CD4-positive, alpha-beta T cell treated with Interleukin-4 for 4 hours (primary cell): ENCODE results near the gene RAET1E.
A peak's percentile ranks its signal among the peaks of the same experiment; 100 is the strongest.
"Not testable (repeated sequence)": the region's sequence is repeated elsewhere in the genome, so short reads cannot be mapped to it uniquely, and the experiment has no call there.

ENCODE experiments used
- DNase-seq: peaks from one replicate; pipeline ENCODE4 v3.0.0-alpha.2; 2020

Gene RAET1E

GRCh38 chr6:149908480-149908879 is 10.6 kb upstream of the RAET1E start:
- DNase-seq, result not testable (repeated sequence)

DNA sequence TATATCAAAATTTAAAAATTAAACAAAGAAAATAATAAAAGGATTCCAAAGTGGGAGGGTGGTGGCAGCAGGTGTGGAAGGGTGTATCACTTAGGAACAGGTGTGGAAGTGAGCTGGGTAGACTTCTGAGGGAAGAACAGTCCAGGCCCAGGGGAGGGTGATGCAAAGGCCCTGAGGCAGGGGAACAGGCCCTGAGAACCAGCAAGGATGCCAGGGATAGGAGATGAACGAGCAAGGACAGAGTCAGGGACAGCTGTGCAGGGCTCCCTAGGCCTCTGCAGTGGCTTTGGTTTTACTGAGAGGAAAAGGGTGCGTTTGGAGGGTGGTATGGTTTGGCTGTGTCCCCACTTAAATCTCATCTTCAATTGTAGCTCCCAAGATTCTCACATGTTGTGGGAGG is 9.4 kb upstream of the RAET1E start:
- DNase-seq, result no peak

DNA sequence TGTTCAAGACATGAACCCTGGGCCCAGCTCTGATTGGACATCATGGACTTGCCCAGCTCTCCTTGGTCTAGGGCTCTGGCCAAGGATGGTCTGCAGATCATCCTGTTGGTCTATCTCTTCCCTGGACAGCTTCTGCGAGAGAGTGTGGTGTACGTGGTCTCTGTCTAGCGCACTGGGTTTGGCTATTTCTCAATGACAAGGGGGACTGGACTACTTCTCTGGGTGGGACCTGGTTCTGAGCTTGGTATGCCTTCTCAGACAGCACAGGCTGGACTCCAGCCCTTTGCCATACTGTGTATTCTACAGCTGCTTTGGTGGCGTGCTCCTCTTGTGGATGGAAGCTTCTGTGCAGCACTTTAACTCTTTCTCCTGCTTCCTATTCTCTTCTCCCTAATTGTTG is 8.5 kb upstream of the RAET1E start:
- DNase-seq, result no peak

GRCh38 chr6:149905911-149906371 is 8.0 kb upstream of the RAET1E start:
- no peak for DNase-seq

DNA sequence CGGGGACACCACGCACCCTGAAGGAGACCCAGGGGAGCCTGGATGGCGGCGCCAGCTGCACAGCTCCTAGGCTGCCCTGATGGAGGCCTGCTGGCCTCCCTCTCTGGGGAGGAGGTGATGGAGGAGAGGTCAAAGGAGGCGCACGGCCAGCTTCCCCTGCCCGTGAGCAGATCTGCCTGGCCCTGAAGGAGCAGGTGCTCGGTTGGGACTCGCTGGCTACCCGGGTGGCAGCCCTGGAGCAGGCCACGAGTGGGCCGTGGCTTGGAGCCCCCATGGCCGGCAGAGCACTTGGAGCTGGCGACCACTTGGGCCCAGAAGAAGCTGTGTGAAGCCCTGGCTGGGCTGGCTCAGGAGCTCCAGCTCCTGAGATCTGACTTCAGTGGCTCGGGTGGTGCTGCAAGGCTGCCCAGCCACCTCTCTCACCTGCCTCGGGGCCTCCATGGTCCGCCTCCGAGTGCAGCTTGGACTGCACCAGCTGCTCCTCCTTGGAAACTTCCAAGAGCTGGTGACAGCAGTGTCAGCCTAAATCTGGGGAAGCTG is 7.5 kb upstream of the RAET1E start:
- no peak for DNase-seq

GRCh38 chr6:149904661-149905370 is 6.9 kb upstream of the RAET1E start:
- DNase-seq, result no peak

DNA sequence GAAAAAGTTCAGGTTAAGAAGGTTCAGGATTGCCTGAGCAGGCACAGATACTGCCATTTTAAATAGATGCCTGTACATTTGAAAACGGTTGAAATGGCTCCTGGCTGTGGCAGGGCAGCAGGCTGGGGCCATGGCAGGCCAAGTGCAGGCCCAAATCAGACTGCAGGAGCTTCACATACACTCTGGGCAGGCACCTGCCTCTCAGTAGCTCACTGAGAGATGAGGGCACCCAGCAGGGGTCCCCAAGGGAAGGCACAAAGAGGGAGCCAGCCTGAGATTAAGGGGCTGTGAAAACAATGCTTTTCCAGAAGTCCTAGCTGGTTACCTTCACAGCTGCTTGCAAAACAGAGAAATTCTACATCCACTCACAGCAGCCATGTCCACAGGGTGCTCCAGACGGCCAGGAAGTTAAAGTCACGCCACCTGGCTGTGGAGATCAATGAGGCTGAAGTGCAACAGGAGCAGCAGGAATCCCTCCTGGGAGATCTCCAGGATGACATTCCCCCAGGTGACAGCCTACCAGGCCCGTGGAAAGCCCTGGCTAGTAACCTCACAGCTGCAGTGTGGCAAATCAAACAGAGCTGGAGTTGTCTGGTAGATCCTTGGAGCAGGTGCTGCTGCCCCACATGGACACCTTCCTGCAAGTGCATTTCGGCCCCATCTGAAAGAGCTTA is 6.2 kb upstream of the RAET1E start:
- DNase-seq, result no peak

DNA sequence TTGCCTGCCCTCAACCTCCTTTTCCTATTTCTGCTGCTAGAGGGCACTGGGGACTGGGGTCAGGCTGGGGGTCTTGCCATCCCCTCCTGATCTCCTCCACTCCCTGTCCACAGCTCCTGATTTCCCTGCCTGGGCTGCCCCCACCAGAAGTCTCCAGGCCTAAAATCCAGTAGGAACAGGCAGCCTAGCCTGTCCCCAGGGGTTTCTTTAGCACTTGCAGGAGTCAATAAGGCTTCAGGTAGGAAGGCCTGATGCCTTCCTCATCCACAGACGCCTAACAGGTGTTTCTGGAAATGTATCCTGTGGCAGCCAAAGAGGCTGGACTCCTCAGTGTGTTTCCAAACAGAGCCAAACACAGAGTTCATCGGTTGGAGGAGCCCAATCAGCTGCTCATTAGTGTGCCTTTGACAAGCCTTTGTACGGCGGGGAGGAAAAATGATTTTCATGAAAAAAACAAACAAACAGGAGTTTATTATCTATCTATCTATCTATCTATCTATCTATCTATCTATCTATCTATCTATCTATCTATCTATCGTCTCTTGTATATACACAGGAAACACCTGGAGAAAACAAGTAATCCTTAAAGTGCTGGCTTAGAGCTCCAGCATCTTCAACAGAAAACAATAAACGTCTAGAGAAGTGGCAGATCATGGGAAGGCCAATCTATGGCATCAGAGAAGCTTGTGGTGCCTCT is 3.7 kb upstream of the RAET1E start:
- no peak for DNase-seq

DNA sequence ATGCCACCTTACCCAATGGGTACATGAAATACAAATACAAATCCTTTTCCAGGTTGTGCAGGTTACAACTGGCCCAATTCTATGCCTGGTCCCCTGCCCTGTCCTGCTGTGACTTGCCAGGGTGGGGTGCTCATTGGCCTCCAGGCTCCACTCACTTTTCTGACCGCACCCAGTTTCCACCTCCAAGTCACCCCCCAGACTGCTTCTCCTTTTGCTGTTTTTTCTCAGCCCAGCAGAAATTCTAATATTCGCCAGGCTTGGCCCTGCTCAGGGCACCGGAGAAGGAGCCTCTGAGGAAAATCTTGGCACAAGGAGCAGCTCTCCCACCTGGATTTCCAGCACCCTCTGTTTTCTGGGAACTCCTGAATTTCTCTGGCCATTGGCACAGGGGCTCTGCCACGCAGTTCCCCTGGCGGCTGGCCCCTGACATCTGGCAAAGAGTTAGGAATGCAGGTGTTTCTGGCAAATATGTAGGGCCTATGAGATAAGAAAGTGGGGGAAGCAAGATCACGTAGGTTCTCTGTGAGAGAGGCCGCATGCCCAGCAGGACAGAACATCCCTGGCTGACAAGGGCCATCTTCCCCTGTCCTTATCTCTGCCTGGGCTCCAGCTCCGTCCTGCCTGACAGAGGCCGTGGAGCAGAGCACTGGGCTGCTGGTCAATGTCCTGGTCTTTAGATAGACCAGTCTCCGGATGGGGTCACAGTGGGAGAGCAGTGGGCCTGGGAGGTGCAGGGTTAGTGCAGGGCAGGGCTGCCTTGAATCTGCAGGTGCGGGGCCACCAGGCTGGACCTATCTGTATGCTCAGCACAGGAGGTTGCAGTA is 2.9 kb upstream of the RAET1E start:
- no peak for DNase-seq

DNA sequence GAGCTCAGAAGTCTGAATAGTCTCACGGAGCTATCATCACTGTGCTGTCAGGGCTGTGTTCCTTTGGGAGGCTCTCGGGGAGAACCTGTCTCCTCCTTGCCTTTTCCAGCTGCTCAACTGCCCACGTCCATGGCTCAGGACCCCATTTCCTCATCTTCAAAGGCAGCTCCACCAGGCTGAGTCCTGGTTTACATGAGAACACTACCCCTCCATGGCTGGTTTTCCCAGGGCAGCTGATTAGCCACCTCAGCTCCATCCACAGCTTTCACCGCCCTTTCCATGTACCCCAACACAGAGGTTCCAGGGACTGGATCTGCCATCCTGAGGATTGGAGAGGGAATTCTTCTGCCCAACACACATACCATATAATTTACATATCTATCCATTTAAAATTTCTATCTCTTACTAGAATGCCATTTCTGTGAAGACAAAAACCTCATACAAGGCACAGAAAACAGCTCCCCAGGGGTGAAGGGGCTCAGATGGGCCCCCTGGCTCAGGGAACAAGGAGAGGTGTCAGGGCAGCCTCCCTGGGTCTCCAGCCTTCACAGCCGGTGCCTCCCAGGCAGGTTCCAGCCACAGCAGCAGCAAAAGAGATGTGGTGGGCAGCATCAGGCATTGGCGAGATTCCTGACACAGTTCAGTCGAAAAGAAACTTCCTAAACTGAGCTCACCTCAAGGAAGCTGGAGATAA is 2.2 kb upstream of the RAET1E start:
- no peak for DNase-seq

DNA sequence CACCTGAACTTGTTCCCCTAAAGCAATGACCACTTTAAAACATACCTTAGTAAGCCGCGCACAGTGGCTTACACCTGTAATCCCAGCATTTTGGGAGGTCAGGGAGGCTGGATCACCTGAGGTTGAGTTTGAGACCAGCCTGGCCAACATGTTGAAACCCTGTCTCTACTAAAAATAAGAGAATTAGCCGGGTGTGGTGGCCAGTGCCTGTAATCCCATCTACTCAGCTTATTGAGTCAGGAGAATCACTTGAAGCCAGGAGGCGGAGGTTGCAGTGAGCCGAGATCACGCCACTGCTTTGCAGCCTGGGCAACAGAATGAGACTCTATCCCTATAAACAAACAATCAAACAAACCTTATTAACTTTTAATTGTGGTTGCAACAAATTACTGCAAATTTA is 1.6 kb upstream of the RAET1E start:
- DNase-seq, result no peak

DNA sequence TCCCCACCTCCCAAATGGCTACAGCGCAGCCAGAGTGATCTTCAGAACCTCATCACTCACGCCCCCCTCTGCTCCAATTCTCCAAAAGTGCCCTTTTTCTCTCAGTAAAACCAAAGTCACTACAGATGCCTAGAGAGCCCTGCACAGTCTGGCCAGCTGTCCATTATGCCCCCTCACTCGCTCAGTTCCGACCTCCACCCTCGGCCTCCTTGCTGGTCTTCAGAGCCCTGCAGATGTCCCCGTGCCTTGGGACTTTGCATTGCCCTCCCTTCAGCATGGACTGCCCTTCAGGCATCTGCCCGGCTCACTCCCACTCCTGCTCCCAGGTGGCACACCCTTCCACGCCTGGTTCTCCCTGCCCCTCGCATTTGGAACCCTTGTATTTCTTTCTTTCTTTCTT is 1.1 kb upstream of the RAET1E start:
- no peak for DNase-seq

- no peak for DNase-seq
Observed at GRCh38 chr6:149897015-149897697, 757 bp downstream of the RAET1E start.

DNA sequence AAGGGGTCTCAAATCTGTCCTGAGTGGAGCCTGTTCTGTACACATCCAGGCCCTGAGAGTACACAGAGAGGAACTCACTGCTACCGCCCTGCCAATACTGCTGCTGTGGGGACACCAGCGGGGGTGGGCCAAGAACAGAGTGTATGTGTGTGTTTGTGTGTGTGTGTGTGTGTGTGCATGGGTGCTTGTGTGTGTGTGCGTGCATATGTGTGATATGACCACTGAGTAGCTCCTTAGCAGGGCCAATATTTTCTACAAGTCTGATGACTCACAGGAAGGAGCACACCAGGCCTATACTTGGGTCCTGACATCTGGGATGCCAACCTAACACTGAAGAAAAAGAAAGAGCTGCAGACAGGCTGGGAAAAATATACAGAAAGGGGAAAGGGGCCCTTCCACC is 1.4 kb downstream of the RAET1E start:
- no peak for DNase-seq

DNA sequence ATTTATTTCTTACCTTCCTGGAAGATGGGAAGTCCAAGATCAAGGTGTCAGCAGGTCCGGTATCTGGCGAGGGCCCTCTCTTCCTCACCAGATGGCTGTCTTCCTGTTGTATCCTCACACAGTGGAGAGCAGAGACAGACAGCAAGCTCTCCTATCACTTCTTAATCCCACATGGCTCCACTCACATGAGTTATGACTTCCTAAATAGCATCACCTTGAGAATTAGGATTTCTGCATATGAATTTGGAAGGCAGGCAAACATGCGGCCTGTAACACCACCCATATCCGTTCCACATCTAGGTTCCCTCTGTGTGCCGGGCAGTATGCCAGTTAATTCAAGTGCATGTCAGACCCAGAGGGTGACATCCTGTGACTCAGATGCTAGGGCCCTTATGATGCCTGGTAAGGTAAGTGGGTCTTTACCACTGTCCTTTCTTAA is 2.1 kb downstream of the RAET1E start:
- peak; percentile 33 for DNase-seq

GRCh38 chr6:149895048-149895590 is 2.8 kb downstream of the RAET1E start:
- no peak for DNase-seq

- not testable (repeated sequence) for DNase-seq
Observed at GRCh38 chr6:149891864-149892263, 6.0 kb downstream of the RAET1E start.

DNA sequence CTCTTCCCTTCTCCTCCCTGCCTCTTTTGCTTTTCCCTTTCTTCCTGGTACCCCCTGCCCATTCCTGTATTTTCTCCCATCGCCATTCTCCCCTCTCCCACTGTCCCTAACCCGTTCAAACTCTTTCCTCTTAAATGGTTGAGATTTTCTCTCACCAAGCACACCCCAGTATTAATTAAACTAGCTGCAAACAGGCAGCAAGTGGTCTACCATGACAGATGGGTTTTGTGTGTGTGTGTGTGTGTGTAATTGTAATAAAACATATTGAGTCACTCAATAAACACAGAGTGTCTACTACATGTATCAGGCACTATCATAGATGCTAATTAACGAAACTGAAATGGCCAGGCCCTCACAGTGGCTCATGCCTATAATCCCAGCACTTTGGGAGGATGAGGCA is 6.7 kb downstream of the RAET1E start:
- DNase-seq, result no peak

- DNase-seq, result no peak
Observed at GRCh38 chr6:149890629-149891045, 7.3 kb downstream of the RAET1E start.

- DNase-seq, result no peak
Observed at GRCh38 chr6:149889326-149889725, 8.6 kb downstream of the RAET1E start.

- DNase-seq, result no peak
Observed at GRCh38 chr6:149888659-149889058, 9.3 kb downstream of the RAET1E start.
